CD4-positive, alpha-beta memory T cell (primary cell): Measurements from ENCODE around the gene HSPBP1. TPM values are rescaled to one million over a fixed set of nuclear protein-coding genes. Genes with fewer than 3 reads are reported as not detected.

Experiments
- CTCF ChIA-PET: fragments of 350-600 bp; sonication (Branson Sonifier 250); formaldehyde crosslinking; loops from one replicate; lab custom pipeline; 2021; ENCODE audit warnings: inconsistent platforms; ENCODE audit not compliant: partially characterized antibody; lab: Charles Lee
- POLR2A ChIA-PET: fragments of 350-600 bp; sonication (Branson Sonifier 250); formaldehyde crosslinking; loops from one replicate; lab custom pipeline; 2021; ENCODE audit not compliant: partially characterized antibody; lab: Charles Lee
- DNase-seq, 5 donors: peaks; one replicate each; pipeline versions ENCODE4 v3.0.0 to v3.0.0-alpha.2; 2020 to 2022; ENCODE audit warnings: mixed read lengths in 1 of 5
- H3K27ac ChIP-seq: one replicate; pipeline ENCODE4 v1.7.0; 2013; ENCODE audit warnings: low read depth, low read length
- H3K27me3 ChIP-seq: 2 replicates; pipeline ENCODE4 v1.7.0; 2013; ENCODE audit warnings: mild to moderate bottlenecking, low read length, moderate library complexity; ENCODE audit not compliant: insufficient read depth
- H3K36me3 ChIP-seq: 2 replicates; pipeline ENCODE4 v1.7.0; 2013; ENCODE audit warnings: mild to moderate bottlenecking, low read length, moderate library complexity; ENCODE audit not compliant: insufficient read depth
- H3K4me1 ChIP-seq: 2 replicates; pipeline ENCODE4 v1.7.0; 2013; ENCODE audit warnings: mild to moderate bottlenecking, low read length, moderate library complexity; ENCODE audit not compliant: insufficient read depth
- H3K4me3 ChIP-seq, 2 donors: one replicate each; pipeline ENCODE4 v1.7.0; 2013; ENCODE audit warnings: low read length in 2 of 2, mild to moderate bottlenecking in 1 of 2
- H3K9me3 ChIP-seq, 2 donors: one replicate each; pipeline ENCODE4 v1.7.0; 2013; ENCODE audit warnings: low read length in 2 of 2, control low read depth in 1 of 2; ENCODE audit not compliant: control insufficient read depth in 1 of 2
- H3K27ac Mint-ChIP-seq, 7 donors: one replicate each; pipeline ENCODE4 v1.8.0; 2020 to 2021; ENCODE audit warnings: mixed read lengths in 7 of 7, mild to moderate bottlenecking in 6 of 7, inconsistent platforms in 3 of 7, moderate library complexity in 3 of 7
- H3K27me3 Mint-ChIP-seq, 2 donors: one replicate each; pipeline ENCODE4 v1.8.0; 2020 to 2021; ENCODE audit warnings: mixed read lengths in 2 of 2
- H3K36me3 Mint-ChIP-seq, 2 donors: one replicate each; pipeline ENCODE4 v1.8.0; 2020 to 2021; ENCODE audit warnings: mixed read lengths in 2 of 2, inconsistent platforms in 1 of 2, mild to moderate bottlenecking in 1 of 2
- H3K4me1 Mint-ChIP-seq, 4 donors: one replicate each; pipeline ENCODE4 v1.8.0; 2020 to 2021; ENCODE audit warnings: mixed read lengths in 4 of 4, mild to moderate bottlenecking in 1 of 4
- H3K4me3 Mint-ChIP-seq, 8 donors: one replicate each; pipeline ENCODE4 v1.8.0; 2020 to 2021; ENCODE audit warnings: mixed read lengths in 8 of 8, mild to moderate bottlenecking in 7 of 8, moderate library complexity in 6 of 8, inconsistent platforms in 3 of 8
- H3K9me3 Mint-ChIP-seq, 8 donors: one replicate each; pipeline ENCODE4 v1.8.0; 2020 to 2021; ENCODE audit warnings: mixed read lengths in 8 of 8, mild to moderate bottlenecking in 5 of 8, inconsistent platforms in 3 of 8, moderate library complexity in 1 of 8
- intact Hi-C: fragments of 100-400 bp; cut with micrococcal nuclease; formaldehyde crosslinking; loops from one replicate; pipeline ENCODE4 v1.15.1; 2023
- polyA plus RNA-seq, 2 donors: library from polyadenylated mRNA; unstranded; fragments of 300-500 nt; fragmentation: Illumina TruSeq; gene quantifications; one replicate each; pipeline ENCODE4 v1.2.3, GENCODE V29; 2021
- total RNA-seq, 2 experiments: library from RNA; stranded (reverse); gene quantifications; one replicate each; pipeline ENCODE4 v1.2.3, GENCODE V29; 2021

HSPBP1 gene
- total and polyA plus RNA-seq, 4 experiments from 2014 or later, result 17.9 to 38.7 (median 27.1) TPM

DNA sequence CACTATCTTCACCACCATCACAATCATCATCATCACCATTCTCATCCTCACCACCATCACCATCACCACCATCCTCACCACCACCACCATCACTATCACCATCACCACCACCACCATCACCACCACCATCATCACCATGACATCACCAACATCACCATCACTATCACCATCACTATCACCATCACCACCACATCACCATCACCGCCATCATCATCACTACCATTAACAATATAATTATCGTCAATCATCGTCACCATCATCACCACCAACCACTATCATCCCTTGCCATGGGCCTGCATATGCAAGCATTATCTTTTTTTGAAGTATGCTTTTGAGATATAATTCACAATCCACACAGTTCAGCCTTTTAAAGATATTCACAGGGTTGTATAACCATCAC lies 13.5 kb downstream of the HSPBP1 start:
- Mint-ChIP-seq H3K27ac (peak overlapping the region in 3 of 7 donors; percentile 7 to 68 (median 24)), H3K4me3 (no peak overlapping the region), H3K9me3 (peaks cover 0 to 3% (median 0%) of the 10 kb centered on the region in 8 donors), H3K36me3 (peaks cover 13 to 38% of the 10 kb centered on the region in 2 donors), H3K27me3 (no peaks in the 10 kb centered on the region), H3K4me1 (peaks cover 0 to 10% (median 5%) of the 10 kb centered on the region in 4 donors)
- CTCF ChIA-PET, result no interaction called here
- POLR2A ChIA-PET, result interaction anchor here (1.0 kb wide), 1 partner anchor 10 kb away, joined by 5 read pairs; no protein-coding TSS in a partner anchor
- Histone ChIP-seq H3K4me3 (no peak overlapping the region), H3K36me3 (peaks cover 9% of the 10 kb centered on the region), H3K4me1 (no peaks in the 10 kb centered on the region), H3K27me3 (no peaks in the 10 kb centered on the region), H3K27ac (no peak overlapping the region), H3K9me3 (no peaks in the 10 kb centered on the region)
- intact Hi-C loops, result no loop called here
- DNase-seq, result no peak

DNA sequence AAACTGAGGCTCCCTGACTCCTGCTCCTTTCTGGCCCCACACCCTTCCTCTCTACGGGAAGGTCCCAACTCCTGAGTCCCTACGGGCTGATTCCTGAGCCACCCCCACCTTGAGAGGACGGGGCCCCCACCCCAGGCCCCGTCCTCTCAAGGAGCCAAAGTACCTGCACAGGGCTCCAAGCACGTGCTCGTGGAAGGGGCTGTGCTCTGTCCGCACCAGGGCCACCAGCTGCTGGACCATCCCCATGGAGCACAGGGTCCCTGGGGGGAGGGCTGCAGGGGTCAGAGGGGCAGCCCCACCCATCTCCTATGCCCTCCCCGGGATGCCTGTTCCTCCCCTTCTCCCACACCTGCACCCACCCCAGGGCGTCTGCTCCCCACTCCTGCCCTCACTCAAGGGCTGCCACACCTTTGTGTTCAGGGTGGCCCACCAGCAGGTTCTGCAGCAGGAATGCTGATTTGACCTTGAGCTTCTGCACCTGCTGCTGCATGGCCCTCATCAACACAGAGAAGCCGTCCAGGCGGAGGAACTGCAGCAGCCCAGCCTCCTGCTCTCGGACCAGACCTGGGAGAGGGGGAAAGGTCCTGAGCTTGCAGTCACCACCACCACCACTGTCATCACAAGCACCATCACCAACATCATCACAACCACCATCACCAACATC lies 14.1 kb downstream of the HSPBP1 start:
- Mint-ChIP-seq H3K9me3 (peaks cover 0 to 3% (median 0%) of the 10 kb centered on the region in 8 donors), H3K27ac (peak overlapping the region in 2 of 7 donors; percentile 24 to 68), H3K36me3 (peaks cover 11 to 37% of the 10 kb centered on the region in 2 donors), H3K27me3 (no peaks in the 10 kb centered on the region), H3K4me1 (peaks cover 0 to 9% (median 5%) of the 10 kb centered on the region in 4 donors), H3K4me3 (no peak overlapping the region)
- no peak overlapping the region for H3K4me3 ChIP-seq
- POLR2A ChIA-PET, result no interaction called here
- intact Hi-C loops, result no loop called here
- no peak overlapping the region for H3K27ac ChIP-seq
- CTCF ChIA-PET, result no interaction called here
- no peaks in the 10 kb centered on the region for H3K27me3 ChIP-seq
- H3K4me1 ChIP-seq, result no peaks in the 10 kb centered on the region
- no peak for DNase-seq
- H3K36me3 ChIP-seq, result peaks cover 9% of the 10 kb centered on the region
- H3K9me3 ChIP-seq, result no peaks in the 10 kb centered on the region

DNA sequence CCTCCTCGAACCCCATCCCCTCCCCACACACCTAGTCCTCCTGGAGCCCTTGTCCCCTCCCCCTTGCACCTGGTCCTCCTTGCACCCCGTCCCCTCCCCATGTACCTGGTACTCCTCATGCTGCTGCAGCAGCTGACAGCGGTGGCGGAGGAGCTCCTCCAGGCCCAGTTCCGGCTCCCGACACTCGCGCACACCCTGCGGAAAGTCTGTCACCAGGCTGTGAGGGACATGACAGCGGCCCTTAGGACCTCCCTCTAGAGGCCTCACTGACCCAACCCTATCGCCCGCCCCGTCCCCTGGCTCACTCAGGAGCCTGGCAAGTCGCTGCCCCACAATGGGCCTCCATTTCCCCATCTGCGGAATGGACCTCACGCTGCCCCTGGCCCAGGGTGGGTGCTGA lies 14.7 kb downstream of the HSPBP1 start:
- H3K27me3 ChIP-seq, result no peaks in the 10 kb centered on the region
- no peak for DNase-seq
- H3K4me3 ChIP-seq, result no peak overlapping the region
- H3K36me3 ChIP-seq, result peaks cover 3% of the 10 kb centered on the region
- intact Hi-C loops, result no loop called here
- Mint-ChIP-seq H3K4me3 (no peak overlapping the region), H3K9me3 (peaks cover 0 to 3% (median 0%) of the 10 kb centered on the region in 8 donors), H3K36me3 (peaks cover 9 to 32% of the 10 kb centered on the region in 2 donors), H3K27me3 (no peaks in the 10 kb centered on the region), H3K27ac (no peak overlapping the region), H3K4me1 (peaks cover 0 to 9% (median 8%) of the 10 kb centered on the region in 4 donors)
- CTCF ChIA-PET, result no interaction called here
- H3K9me3 ChIP-seq, result no peaks in the 10 kb centered on the region
- peaks cover 3% of the 10 kb centered on the region for H3K4me1 ChIP-seq
- no peak overlapping the region for H3K27ac ChIP-seq
- POLR2A ChIA-PET, result no interaction called here

DNA sequence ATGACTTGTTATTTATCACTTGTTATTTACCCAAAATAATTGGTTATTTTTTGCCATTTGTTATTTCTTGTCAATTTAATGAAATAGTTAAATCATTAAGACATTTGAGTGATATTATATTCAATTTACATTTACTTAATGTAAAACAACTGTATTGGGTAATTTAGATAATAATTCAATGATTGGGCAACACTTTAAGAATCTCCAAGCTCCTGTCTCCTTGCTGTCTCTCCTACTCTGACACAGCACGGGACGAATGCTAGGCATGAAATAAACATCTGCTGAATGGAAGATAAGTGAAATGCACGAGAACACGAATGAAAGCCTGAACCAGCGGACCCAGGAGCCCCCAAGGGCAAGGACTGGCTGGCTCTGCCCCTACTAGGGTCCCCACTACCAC lies 15.4 kb downstream of the HSPBP1 start:
- intact Hi-C loops, result no loop called here
- no peak overlapping the region for H3K4me3 ChIP-seq
- POLR2A ChIA-PET, result interaction anchor here (0.7 kb wide), 1 partner anchor 15 kb away, joined by 3 read pairs; the partner anchor contains the start of gene HSPBP1
- no peaks in the 10 kb centered on the region for H3K36me3 ChIP-seq
- H3K27me3 Mint-ChIP-seq, result no peaks in the 10 kb centered on the region
- no peak overlapping the region for H3K27ac ChIP-seq
- no peak for DNase-seq
- peaks cover 0 to 3% (median 0%) of the 10 kb centered on the region in 8 donors for H3K9me3 Mint-ChIP-seq
- no peaks in the 10 kb centered on the region for H3K27me3 ChIP-seq
- H3K27ac Mint-ChIP-seq, result no peak overlapping the region
- peaks cover 3 to 12% (median 9%) of the 10 kb centered on the region in 4 donors for H3K4me1 Mint-ChIP-seq
- H3K4me1 ChIP-seq, result peaks cover 10% of the 10 kb centered on the region
- no peaks in the 10 kb centered on the region for H3K9me3 ChIP-seq
- CTCF ChIA-PET, result no interaction called here
- H3K36me3 Mint-ChIP-seq, result peaks cover 7 to 26% of the 10 kb centered on the region in 2 donors
- H3K4me3 Mint-ChIP-seq, result no peak overlapping the region

DNA sequence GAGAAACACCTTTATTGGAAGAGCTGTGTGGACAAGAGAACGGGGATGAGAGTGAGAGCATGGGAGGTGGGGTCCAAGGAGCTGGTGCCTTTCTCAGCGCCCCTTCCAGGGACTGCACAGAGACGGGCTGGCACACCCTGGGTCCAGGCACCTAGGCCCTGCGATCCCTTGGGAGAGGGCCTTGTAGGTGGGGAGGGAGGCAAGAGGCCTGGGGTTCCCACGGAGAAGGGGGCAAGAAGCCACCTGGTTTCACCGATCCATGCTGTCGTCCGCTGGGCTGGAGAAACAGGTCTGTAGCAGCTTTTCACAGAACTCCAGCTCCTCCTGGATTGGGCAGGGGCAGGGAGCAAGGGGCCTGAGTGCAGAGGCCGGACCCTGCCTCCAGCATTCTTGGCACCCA lies 17.6 kb downstream of the HSPBP1 start:
- peak overlapping the region in 3 of 7 donors; percentile 42 to 70 (median 68) for H3K27ac Mint-ChIP-seq
- peaks cover 0 to 3% (median 0%) of the 10 kb centered on the region in 8 donors for H3K9me3 Mint-ChIP-seq
- H3K9me3 ChIP-seq, result no peaks in the 10 kb centered on the region
- H3K36me3 ChIP-seq, result no peaks in the 10 kb centered on the region
- ChIA-PET POLR2A (interaction anchor here (1.0 to 9.5 kb wide), 3 partner anchors 8 to 160 kb away, joined by 3 to 199 read pairs (median 6); partner anchors contain the start of genes BRSK1 and HSPBP1), CTCF (interaction anchor here (1.5 kb wide), 1 partner anchor 30 kb away, joined by 6 read pairs; no protein-coding TSS in a partner anchor)
- peaks cover 12% of the 10 kb centered on the region for H3K4me1 ChIP-seq
- no peak for DNase-seq
- H3K4me3 ChIP-seq, result no peak overlapping the region
- no peaks in the 10 kb centered on the region for H3K27me3 ChIP-seq
- peaks cover 0 to 2% of the 10 kb centered on the region in 2 donors for H3K27me3 Mint-ChIP-seq
- intact Hi-C loops, result no loop called here
- H3K4me1 Mint-ChIP-seq, result peaks cover 10 to 18% (median 16%) of the 10 kb centered on the region in 4 donors
- H3K4me3 Mint-ChIP-seq, result no peak overlapping the region
- H3K36me3 Mint-ChIP-seq, result peaks cover 13 to 15% of the 10 kb centered on the region in 2 donors
- no peak overlapping the region for H3K27ac ChIP-seq

DNA sequence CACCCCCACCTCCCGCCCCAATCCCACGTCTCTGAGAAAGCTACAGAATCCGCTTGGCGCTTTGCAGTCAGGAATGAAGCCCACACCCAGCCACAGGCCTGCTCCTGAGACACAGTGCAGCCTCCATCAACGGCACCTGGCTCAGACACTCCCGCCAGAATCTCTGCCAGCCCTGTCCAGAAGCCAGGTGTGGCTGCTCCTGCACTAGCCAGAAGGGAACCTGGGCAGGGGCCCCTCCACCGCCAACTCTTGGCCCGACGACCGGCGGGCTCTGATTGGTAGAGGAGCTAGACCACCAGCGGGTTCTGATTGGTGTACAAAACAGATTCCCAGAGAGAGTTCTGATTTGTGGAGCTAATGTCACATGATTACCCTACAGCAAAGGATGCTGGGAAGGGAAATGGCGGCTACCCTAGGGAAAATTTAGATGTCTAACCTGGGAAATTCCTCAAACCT lies 18.2 kb downstream of the HSPBP1 start:
- H3K4me1 ChIP-seq, result peaks cover 19% of the 10 kb centered on the region
- H3K36me3 ChIP-seq, result no peaks in the 10 kb centered on the region
- Mint-ChIP-seq H3K4me1 (peaks cover 10 to 25% (median 22%) of the 10 kb centered on the region in 4 donors), H3K9me3 (peaks cover 0 to 3% (median 0%) of the 10 kb centered on the region in 8 donors), H3K27ac (peak overlapping the region in 2 of 7 donors; percentile 8 to 68), H3K27me3 (peaks cover 0 to 2% of the 10 kb centered on the region in 2 donors), H3K4me3 (no peak overlapping the region), H3K36me3 (peaks cover 15 to 18% of the 10 kb centered on the region in 2 donors)
- H3K4me3 ChIP-seq, result no peak overlapping the region
- no peak for DNase-seq
- H3K9me3 ChIP-seq, result no peaks in the 10 kb centered on the region
- intact Hi-C loops, result no loop called here
- no peaks in the 10 kb centered on the region for H3K27me3 ChIP-seq
- ChIA-PET CTCF (interaction anchor here (0.9 to 3.1 kb wide), 3 partner anchors 18 to 40 kb away, joined by 3 to 7 read pairs (median 6); partner anchors contain the start of gene HSPBP1), POLR2A (interaction anchor here (0.6 to 9.5 kb wide), 4 partner anchors 8 to 161 kb away, joined by 3 to 199 read pairs (median 3); partner anchors contain the start of genes BRSK1, HSPBP1 and PPP1R12C)
- no peak overlapping the region for H3K27ac ChIP-seq
